Hepatocyte (in vitro differentiated cells): Measurements from ENCODE around the gene PPP1R7.

ENCODE experiments used
- CTCF ChIP-seq: fragments of 200-600 bp; sonication (generic); IDR thresholded peaks from 2 replicates; pipeline ENCODE4 v1.5.1; 2016; ENCODE audit warnings: antibody characterized with exemption, mild to moderate bottlenecking; ENCODE audit not compliant: poor library complexity
- EZH2 ChIP-seq: fragments of 200-600 bp; sonication (generic); IDR thresholded peaks from 2 replicates; pipeline ENCODE4 v1.6.1; 2016; ENCODE audit warnings: antibody characterized with exemption, mild to moderate bottlenecking, borderline replicate concordance
- EZH2phosphoT487 ChIP-seq: fragments of 200-600 bp; sonication (generic); IDR thresholded peaks from one replicate; pipeline ENCODE4 v1.6.1; 2018; ENCODE audit warnings: antibody characterized with exemption, mild to moderate bottlenecking, low read depth, moderate library complexity; ENCODE audit not compliant: unreplicated experiment, severe bottlenecking

- no peak for TF ChIP-seq CTCF
- TF ChIP-seq EZH2: no peak
- no peak for TF ChIP-seq EZH2phosphoT487
Measured at GRCh38 chr2:241135737-241136136, 14.5 kb upstream of the PPP1R7 start.
